ENCODE measurements around the gene TRAF7. TPM values are rescaled to one million over a fixed set of nuclear protein-coding genes. Genes with fewer than 3 reads are reported as not detected.

The TRAF7 gene
- total RNA-seq, 4 donors from 2014 or later, result 19.1 to 45.0 (median 31.1) TPM

GRCh38 chr16:2207872-2208271 lies 52.3 kb downstream of the TRAF7 start:
- TF ChIP-seq CTCF (IDR thresholded peaks at IDR 0.05; ENCODE audit: low read depth), result no peak

- no peak for TF ChIP-seq CTCF (IDR thresholded peaks at IDR 0.05; ENCODE audit: low read depth)
These were observed 52.7 kb downstream of the TRAF7 start for GRCh38 chr16:2208308-2208707.

- TF ChIP-seq CTCF (IDR thresholded peaks at IDR 0.05; ENCODE audit: low read depth), result no peak
These were observed 53.2 kb downstream of the TRAF7 start for GRCh38 chr16:2208772-2209171.

DNA sequence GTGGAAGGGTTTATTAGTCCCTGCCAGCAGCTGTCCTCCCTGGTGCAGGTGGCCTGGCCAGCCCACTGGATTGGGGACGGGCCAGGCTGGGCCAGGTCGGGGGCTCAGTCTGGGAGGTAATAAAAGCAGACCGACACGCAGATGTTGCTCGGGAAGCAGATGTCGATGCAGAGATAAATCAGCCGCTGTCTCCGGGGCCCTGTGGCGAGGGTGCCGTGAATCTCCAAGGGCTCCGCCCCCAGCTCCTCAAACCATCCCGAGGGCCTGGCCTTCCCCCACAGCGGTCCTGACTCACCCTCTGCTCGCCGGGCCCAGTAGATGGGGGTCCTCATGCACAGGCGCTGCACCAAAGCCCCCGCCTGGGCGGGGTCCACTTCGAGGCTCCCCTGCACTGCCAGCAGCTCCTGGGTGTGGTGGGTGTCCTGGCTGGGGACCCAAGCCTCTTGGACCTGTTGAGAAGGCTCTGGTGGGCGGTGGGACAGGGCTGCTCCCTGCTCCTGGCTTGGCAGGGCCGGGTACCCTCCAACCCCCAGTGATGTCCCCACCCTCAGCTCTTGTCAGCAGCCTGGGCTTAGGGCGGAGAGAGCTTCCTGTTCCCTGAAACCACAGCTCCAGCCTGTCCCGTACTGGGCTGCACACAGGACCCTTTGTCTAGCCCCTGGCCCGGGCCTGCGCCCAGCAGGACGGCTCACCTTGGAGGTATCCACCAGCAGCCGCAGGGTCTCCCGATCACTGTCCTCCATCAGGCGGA lies 53.9 kb downstream of the TRAF7 start:
- TF ChIP-seq CTCF (IDR thresholded peaks at IDR 0.05; ENCODE audit: low read depth), result no peak

- TF ChIP-seq CTCF (IDR thresholded peaks at IDR 0.05; ENCODE audit: low read depth), result no peak
These were observed 54.4 kb downstream of the TRAF7 start for GRCh38 chr16:2210009-2210332.

- TF ChIP-seq CTCF (IDR thresholded peaks at IDR 0.05; ENCODE audit: low read depth), result no peak
These were observed 55.1 kb downstream of the TRAF7 start, which contains the start of gene BRICD5 for GRCh38 chr16:2210386-2211365. BRICD5 (minus strand) TSS chr16:2210863; CDS start chr16:2210833, 30 bp downstream.

DNA sequence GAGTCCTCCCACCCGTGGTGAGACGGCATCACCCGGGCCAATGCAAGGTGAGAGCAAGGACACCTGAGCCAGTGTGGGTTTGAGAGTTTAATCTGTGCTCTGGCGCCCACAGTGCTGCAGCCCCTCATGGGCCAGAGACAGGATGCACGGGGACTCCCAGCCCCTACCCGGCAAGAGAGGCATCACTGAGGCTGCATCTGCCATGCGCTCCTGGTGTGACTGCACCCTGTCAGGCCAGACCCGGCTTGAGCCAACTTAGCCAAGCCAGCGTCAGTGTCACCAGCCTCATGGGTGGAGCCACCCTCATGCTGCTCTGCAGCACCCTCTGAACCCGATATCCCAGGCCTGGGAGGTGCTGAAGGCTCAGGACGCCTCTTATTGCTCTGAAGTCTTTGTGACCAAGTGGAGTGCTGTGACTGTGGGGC lies 56.4 kb downstream of the TRAF7 start:
- TF ChIP-seq CTCF (IDR thresholded peaks at IDR 0.05; ENCODE audit: low read depth), result no peak

All from subcutaneous adipose tissue (tissue), 4 donors.